GM21717 (cell line): ENCODE results near the gene MLST8.
A peak's percentile ranks its signal among the peaks of the same experiment; 100 is the strongest.

ENCODE experiments used
- ATAC-seq: cut with Tn5 transposase; IDR thresholded peaks from one replicate; pipeline ENCODE4 v1.9.1; 2021; ENCODE audit warnings: mild to moderate bottlenecking, moderate library complexity; ENCODE audit not compliant: unreplicated experiment

MLST8 gene

DNA sequence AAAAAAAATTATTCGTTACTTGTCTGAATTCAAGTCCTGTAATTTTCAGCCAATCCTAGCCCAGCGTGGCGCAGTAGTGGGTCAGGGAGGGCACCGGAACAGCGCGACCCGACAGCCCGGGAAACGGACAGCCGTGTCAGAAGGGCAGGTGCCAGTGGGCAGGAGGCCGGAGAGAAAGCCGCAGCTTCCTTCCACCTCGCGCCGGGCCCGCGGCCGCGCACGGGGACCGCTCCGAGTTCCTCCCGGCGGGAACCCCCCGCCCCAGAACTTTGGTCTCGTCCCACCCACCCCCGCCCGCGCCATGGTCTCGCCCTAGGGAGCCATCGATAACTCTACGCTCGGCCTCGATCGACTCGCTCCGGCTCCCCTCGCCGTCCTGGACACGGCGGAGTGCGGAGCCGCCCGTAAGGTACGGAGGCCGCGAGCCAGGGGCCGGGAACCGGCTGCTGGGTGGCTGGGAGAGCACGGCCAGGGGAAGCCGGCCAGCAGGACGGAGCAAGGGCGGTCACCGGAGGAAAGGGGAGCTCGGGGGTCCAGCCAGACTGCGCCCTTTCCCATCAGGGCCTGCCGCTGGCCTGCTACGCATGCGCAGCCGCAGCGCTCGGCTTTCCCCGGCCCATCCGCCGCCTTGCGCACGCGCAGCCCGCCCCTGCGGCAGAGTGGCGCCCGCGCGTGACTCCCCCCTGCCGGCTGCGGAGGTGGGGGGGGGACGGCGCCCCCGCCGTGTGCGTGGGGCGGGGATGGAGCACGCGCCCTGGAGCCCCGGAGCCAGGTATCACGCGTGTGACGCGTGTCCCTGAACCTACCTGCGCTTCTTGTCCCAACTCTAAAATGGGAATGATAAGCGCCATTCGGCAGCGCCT, at the start of gene MLST8:
TSS of gene MLST8 (plus strand) at position 351 of the 863 bp plus-strand sequence. CDS start 632 bp downstream, outside the sequence.
- peak; percentile 43 for ATAC-seq

- ATAC-seq: no peak
Observed at GRCh38 chr16:2155977-2156848, 49.0 kb upstream of the MLST8 start.

DNA sequence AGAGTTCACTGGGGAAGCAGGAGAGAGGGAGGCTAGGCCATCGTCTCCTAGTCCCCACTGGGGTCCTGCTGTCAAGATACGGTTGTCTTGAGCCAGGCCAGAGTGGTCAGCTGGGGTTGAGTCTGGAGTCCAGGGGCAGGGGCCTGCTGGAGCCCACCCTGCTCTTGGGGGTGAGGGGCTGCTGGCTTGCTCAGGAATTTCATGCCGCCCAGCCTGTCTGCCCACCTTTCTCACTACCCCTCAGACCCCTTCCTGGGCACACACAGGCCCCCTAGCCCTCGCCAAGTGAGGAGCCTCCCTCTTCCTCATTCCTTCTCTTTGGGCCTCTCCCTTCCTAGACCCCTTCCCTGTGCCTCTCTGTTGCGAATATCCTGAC, 48.4 kb upstream of the MLST8 start:
- ATAC-seq: no peak

- ATAC-seq: no peak
Observed at GRCh38 chr16:2157480-2158261, 47.6 kb upstream of the MLST8 start.

DNA sequence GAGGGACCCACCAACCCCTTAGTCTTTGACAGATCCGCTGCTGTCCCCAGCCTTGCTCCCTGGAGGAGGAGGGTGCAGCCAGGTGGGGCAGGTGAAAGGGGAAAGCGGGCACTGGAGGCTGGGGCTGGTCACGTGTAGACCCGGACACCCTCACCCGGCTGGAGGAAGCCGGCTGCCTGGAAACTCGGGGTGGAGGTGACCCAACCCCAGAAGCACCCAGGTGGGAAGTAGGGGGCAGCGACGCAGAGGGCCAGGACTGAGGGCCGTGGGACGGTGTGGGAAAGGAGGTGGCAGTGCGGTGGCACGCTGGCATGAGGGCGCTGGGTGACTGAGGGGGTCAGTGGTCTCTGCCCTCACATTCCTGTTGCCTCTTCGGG, 47.0 kb upstream of the MLST8 start:
- ATAC-seq: no peak

DNA sequence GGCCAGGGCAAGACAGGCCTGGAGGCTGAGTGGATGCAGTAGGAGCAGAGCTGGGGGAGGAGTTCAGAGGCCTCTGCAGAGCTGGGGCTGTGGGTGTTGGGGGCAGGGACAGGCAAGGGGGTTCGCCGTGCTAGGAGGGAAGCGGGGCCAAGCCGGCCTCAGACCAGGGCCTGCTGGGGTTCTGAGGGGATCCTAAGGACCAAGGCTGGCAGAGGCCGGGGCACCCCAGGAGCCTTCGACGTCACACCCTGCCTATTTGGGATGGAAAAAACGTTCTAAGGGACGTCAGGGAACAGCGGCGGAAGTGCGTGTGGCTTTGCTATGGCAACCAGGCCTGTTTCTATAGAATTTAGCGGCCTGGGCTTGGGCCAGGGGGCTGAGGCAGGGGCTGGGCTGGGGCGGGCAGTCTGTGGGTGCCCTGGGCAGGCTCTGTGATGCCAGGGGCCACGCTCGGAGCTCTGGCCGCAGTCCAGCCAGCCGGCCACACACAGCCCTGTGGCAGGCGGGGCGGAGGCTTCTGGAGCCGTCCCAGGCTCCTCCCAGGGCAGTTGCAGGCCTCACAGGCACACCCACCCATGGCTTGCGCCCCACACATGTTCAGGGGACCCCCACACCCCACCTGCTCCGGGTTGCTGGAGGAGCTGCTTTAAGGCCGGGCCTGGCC, 45.9 kb upstream of the MLST8 start:
- ATAC-seq: no peak

GRCh38 chr16:2160915-2161551, 44.2 kb upstream of the MLST8 start:
- no peak for ATAC-seq

DNA sequence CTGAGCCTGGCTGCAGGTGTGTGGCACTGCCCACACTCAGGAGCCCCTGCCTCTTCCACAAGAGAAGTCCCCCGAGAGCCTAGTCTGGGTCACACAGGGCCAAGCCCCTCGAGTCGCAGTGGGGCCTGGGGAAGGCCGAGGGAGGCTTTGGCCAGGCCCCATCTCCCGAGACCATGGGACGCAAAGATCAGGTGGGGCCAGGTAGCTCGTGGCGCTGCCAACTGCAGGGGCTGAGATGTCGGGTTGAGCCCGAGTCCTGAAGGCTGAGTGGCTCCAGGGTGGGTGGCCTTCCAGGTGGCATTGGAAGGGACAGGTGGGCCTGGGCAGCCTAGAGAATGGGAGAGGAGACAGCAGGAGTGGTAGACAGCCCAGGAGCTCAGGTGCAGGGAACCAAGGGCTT, 43.3 kb upstream of the MLST8 start:
- ATAC-seq: no peak

GRCh38 chr16:2162676-2163118, 42.6 kb upstream of the MLST8 start:
- no peak for ATAC-seq

GRCh38 chr16:2163211-2163881, 41.9 kb upstream of the MLST8 start:
- ATAC-seq: no peak

DNA sequence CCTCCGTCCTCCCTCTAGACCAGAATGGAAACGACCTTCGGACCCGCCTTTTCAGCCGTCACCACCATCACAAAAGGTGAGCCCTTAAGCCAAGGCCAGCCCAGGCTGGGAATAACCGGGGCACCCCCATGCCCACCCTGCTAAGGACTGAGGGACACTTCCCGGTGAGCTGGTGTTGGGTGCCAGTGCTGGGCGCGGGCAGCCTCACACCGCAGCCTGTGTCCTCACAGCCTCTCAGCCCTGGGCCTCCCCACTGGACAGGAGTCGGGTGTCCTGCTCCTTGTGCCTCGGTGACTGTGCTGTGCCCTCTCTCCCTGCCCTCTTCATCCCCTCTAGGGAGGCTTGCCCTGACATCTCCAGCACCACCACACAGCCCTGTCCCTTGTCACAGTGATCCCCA, 39.4 kb upstream of the MLST8 start:
- ATAC-seq: no peak

- ATAC-seq: no peak
Observed at GRCh38 chr16:2166263-2167067, 38.8 kb upstream of the MLST8 start.

DNA sequence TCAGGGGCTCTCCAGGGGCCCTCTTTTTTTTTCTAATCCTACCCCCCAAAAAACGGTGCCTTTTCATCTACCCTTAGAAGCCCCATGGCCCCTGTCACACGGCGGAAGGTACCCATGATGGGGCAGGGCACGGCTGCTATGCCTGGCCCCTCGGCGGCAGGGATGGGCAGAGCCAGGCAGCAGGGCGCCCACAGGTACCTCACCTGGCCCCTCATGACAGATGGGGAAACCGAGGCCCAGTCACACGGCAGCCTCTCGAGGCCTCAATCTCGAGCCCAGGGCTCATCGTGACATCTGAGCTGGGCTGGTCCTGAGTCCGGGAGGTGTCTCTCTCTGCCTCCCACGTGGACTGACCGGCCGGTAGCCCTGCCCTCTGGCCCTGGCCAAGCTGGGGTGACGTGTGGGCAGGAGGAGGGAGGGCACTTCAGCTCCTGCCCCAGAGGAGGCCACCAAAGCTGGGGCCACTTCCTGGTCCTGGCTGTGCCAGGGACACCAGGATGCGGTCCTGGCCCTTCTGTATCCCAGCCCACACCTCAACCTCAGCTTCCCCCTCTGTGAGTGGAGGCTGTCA, 38.1 kb upstream of the MLST8 start:
- ATAC-seq: no peak

GRCh38 chr16:2170080-2170479, 35.2 kb upstream of the MLST8 start:
- ATAC-seq: no peak

DNA sequence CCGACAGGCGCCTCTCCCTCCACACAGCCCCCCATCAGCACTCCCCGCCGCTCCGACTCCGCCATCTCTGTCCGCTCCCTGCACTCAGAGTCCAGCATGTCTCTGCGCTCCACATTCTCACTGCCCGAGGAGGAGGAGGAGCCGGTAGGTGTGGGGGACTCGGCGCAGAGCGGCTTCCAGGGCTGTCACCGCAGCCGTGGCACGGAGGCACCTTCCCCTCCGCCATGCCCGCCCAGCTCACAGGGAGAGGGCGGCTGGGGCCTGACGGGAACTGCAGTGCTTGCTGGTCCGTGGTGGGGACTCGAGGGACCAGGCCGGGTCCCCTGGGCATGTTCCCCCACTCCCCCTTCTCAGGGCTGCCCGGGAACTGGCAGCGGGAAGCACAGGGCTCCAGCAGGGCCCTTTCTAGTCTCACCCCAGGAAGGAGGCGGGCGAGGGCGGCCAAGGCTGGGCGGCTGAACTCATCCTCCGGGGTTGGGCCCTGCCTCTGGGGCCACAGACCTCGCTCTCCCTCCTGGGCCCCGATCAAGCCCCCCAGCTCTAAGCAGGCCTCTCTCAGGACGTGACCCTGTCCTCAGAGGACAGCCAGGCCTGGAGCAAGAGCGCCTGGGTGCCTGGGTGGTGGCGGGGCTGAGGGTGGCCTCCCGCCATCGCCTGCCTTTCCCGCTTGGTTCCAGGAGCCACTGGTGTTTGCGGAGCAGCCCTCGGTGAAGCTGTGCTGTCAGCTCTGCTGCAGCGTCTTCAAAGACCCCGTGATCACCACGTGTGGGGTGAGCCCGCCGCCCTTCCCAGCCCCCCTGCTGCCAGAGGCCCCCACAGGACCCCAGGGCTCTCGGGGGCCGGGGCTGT, 34.4 kb upstream of the MLST8 start:
- ATAC-seq: no peak

DNA sequence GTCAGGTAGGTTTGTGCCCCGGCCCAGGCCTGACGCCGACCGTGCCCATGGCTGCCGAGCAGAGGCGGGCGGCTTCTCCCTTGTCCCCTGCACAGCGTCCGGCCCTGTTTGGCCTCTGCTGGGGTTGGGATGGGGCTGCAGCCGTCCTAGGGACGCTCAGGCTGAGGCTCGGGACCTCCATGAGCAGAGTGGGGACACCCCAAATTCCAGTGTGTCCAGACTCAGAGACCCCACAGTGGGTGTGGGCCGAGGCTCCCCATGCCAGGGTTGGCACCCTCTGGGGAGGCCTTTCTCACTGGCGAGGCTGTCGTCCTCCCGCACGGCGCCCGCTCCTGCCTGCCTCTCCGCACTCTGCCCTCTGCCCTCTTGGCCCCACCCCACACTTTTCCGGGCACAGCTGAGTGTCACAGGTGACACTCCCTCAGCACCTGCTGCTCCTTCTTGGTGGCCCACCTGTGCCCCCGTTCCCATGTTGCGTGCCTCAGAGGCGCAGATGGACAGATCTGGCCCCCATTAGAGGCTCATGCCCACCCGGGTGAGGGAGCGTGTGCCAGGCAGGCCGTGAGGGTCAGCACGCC, 33.6 kb upstream of the MLST8 start:
- no peak for ATAC-seq

DNA sequence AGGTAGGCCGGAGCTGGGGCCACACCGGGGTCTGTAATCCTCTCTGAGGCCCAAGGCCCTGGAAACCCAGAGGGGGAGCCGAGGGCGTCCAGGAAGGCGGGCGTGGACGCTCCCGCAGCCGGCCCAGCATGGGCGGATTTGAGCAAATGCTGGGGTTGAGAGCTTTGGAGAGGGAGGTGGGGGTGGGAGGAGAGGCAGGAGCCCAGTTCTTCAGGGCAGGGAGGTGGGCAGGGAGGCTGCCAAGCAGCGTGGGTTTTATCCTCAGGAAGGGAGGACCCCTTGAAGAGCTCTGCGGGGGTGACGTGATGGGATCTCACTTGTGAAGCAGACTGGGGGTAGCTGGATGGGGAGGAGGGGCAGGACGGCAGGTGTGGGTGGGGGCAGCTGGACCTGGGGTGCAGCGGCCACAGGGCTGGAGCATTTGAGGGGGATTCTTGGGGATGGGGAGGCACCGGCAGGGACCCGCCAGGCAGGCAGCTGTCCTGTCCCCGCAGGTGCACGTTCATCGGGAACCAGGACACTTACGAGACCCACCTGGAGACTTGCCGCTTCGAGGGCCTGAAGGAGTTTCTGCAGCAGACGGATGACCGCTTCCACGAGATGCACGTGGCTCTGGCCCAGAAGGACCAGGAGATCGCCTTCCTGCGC, 32.4 kb upstream of the MLST8 start:
- ATAC-seq: no peak
